HG03460 (cell line): ENCODE results near the gene ZNF683.
"Not testable (repeated sequence)": the region's sequence is repeated elsewhere in the genome, so short reads cannot be mapped to it uniquely, and the experiment has no call there.

Experiments
- ATAC-seq: cut with Tn5 transposase; IDR thresholded peaks from one replicate; pipeline ENCODE4 v1.9.1; 2021; ENCODE audit not compliant: unreplicated experiment

Gene ZNF683

DNA sequence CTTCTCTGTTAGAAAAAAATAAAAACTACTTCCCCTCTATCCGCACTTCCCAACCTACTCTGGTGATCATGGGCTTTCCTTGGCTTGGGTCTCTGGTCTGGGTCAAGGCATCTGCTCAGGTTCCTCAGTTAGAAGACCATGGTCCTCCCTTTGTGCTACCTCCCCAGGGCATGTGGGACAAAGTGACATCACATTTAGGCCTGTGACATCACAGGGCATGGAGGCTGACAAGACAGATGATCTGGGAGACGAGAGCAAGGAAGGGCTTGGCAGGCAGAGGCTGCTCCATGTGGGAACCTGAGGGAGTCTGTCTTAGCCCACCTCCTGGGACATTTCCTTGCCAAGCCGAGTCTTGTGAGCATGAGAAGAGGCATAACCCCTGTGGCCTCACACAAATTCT lies at the start of gene ZNF683:
ZNF683 (minus strand) TSS at position 140 of the 400 bp plus-strand sequence. CDS start 4,179 bp downstream, outside the sequence.
- not testable (repeated sequence) for ATAC-seq

GRCh38 chr1:26419494-26419893 lies 46.9 kb upstream of the ZNF683 start:
- no peak for ATAC-seq

DNA sequence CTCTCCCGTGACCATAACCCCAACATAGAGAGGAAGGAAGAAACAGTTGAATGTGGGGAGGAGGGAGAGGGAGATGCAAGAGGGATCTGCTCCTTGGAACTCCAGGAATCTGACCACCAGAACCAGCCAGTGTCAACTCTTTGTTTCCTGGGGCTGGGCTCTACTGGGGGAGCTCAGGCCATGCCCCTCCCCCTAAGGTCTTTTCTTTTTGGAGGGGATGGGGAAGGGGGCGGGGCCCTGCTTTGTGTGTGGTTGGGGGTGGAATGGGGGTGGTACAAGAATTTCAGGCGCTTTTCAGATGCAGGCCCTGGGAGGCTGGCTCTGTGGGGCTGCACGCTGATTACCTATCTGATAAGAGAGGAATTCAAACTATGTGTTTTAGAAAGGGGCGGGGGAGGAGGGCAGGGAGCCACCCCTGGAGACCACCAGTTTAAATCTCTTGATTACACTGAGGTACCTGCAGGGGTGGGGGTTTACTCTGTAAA lies 46.4 kb upstream of the ZNF683 start:
- ATAC-seq, result no peak

DNA sequence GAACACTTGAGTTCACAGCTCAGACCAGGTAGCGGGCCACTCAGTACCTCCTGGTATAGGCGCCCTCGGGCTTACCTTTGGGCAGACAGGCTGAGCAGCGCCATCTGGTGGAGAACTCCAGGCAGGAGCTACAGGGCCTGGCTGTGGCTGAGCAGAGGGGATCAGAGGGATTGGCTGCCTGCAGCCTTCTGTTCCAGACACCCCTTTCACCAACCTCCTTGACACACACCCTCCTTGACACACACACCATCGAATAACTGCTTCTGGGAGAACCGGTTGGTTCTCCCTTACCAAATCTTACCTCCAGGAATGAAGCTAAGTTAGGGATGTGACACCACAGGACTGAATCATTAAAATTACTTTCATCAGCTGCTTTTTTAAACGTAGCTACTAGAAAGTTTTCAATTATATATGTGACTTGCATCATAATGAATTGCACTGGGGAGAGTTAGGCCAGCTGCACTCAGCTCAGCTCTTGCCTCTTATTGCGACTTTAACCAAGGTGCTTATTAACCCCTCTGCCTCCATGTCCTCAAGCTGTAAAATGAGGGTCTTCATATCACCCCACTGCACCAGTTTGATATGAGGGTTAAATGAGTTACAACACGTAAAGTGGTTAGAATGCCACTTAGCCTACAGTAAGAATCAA lies 44.7 kb upstream of the ZNF683 start:
- peak; percentile 61 for ATAC-seq

GRCh38 chr1:26413031-26413430 lies 40.5 kb upstream of the ZNF683 start:
- ATAC-seq, result no peak

- ATAC-seq, result no peak
Measured at GRCh38 chr1:26412180-26412840, 39.8 kb upstream of the ZNF683 start.

GRCh38 chr1:26411624-26412074 lies 39.1 kb upstream of the ZNF683 start:
- ATAC-seq, result no peak

DNA sequence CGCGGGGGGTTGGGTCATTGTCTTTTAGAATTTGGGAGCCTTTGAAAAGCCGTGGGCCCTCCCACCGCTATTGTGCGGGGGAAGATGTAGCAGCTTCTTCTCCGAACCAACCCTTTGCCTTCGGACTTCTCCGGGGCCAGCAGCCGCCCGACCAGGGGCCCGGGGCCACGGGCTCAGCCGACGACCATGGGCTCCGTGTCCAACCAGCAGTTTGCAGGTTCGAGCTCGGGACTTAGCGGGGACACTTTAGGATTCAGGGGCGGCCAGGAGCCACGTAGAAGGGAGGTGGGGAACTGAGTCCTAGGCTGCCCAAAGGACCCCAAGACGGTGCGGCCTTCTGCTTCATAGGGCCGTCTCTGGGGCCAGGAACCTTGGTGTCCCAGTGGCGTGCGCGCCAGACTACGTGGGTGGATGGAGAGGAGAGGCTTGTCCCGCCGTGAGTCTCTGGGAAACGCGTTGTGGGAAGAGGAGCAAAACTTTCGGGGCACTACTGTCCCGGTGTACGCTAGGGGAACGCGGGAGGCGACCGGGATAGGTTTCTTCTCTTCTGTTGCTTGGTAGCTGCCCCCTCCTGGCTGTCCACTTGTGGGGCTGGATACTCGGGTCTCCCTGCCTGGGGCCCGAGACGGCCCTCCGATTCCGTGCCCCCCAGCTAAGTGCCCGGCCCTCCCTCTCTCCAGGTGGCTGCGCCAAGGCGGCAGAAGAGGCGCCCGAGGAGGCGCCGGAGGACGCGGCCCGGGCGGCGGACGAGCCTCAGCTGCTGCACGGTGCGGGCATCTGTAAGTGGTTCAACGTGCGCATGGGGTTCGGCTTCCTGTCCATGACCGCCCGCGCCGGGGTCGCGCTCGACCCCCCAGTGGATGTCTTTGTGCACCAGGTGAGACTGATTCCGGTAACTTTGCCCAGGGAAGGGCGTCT lies 38.4 kb upstream of the ZNF683 start, which contains the start of gene LIN28A:
LIN28A (plus strand) TSS at position 112 of the 918 bp plus-strand sequence; CDS start at position 187, 75 bp downstream.
- ATAC-seq, result no peak

- no peak for ATAC-seq
Measured at GRCh38 chr1:26409191-26409807, 36.7 kb upstream of the ZNF683 start.

DNA sequence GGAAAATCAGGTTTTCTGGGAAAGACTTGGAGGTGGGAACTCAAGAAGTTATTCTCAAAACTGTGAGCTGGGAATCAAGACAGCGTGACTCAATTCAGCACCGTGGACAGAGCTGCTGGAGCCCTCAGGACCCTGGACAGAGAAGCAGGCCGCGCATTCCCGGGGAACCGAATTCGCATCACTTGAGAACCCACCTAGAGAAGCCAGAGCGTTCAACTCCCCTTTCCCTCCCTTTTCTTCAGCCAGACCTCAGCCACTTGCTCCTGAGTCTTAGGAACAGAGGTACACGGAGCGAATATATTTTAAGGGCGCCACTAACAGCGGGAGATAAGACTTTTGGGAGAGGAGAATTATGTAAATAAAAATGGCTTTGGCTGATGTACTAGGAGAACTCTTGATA lies 36.1 kb upstream of the ZNF683 start:
- no peak for ATAC-seq

DNA sequence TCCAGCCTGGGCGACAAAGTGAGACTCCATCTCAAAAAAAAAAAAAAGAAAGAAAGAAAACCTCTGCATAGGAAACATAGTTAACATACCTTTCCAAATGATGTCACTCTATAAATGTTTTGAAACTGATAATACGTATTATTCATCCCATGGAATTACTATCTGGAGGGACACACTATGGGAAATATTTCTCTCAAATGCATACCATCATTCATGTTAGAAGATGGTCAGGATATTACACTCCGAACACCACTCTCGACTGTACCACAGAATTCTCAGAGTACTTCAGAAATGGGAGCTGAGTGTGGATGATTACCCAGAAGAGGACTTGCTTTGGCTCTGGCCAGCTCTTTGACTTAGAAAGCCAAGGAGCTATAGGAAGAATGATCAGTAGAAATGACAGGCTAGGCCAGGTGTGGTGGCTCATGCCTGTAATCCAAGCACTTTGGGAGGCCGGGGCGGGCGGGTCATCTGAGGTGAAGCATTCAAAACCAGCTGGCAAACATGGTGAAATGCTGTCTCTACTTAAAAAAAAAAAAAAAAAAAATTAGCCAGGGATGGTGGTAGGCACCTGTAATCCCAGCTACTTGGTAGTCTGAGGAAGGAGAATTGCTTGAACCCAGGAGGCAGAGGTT lies 32.8 kb upstream of the ZNF683 start:
- ATAC-seq, result no peak

- ATAC-seq, result no peak
Measured at GRCh38 chr1:26404641-26405040, 32.1 kb upstream of the ZNF683 start.

DNA sequence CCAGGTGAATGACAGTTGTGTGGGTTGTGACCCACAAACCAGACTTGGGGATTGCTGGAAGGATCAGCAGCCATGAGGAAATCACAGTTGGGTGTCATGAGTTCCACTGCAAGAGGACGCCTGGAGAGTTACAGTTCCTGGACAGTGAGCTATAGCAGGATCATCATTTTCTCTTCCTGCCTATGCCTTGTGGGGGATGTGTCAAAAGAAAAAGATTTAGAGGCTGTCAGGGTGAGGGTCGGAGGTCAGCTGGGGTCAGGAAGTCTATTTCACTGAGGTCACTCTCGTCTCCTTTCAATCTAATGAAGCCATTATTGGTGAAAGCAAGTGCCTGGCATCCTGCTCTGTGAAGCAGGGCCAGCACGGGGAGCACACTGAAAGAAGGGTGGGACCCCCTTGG lies 31.1 kb upstream of the ZNF683 start:
- no peak for ATAC-seq

DNA sequence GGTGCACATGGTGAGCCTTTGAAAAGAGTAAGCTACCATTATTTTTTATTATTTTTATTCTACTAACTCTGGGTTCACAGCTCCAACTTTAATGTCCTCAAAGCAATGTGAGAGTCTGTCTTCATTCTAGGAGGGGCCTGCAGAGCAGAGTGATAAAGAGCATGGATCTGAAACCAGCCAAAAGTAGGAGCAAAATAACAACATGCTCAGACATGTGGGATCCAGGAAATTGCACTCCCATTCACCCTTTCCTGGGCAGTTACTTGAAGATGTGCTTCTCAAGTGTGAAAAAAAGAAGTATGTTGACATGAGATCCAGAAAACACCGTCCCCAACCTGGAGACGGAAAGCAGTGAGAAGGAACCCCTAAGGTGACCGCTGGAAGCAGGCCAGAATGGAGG lies 29.3 kb upstream of the ZNF683 start:
- no peak for ATAC-seq

GRCh38 chr1:26399034-26399433 lies 26.5 kb upstream of the ZNF683 start:
- no peak for ATAC-seq

DNA sequence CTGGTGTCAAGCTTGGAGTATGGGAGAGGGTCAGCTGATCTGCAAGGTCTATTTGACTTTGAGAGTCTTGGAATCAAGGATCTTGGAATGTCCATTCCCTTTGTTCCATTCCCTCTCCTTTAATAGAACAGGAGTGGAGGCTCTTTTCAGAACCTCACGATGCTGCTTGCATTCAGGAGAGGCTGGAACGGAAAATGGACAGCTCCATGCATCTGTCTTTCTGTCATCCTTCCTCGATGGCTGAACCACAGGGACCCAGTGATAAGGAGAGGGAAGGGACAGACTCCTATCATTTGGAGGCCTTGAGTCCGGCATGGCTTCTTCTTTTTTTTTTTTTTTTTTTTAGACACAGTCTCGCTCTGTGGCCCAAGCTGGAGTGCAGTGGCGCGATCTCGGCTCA lies 23.2 kb upstream of the ZNF683 start:
- ATAC-seq, result no peak

- ATAC-seq, result no peak
Measured at GRCh38 chr1:26391450-26391849, 18.9 kb upstream of the ZNF683 start.

GRCh38 chr1:26389604-26390247 lies 17.2 kb upstream of the ZNF683 start:
- no peak for ATAC-seq

- ATAC-seq, result no peak
Measured at GRCh38 chr1:26388791-26389445, 16.4 kb upstream of the ZNF683 start.
